DMS114 treated with DMSO at 0.1 percent for 48 hours (cell line): ENCODE measurements around the gene ZAP70.

Source experiments
- DNase-seq: peaks from one replicate; lab custom pipeline; 2025; ENCODE audit not compliant: unreplicated experiment; lab: John Stamatoyannopoulos, UW

ZAP70 gene

DNA sequence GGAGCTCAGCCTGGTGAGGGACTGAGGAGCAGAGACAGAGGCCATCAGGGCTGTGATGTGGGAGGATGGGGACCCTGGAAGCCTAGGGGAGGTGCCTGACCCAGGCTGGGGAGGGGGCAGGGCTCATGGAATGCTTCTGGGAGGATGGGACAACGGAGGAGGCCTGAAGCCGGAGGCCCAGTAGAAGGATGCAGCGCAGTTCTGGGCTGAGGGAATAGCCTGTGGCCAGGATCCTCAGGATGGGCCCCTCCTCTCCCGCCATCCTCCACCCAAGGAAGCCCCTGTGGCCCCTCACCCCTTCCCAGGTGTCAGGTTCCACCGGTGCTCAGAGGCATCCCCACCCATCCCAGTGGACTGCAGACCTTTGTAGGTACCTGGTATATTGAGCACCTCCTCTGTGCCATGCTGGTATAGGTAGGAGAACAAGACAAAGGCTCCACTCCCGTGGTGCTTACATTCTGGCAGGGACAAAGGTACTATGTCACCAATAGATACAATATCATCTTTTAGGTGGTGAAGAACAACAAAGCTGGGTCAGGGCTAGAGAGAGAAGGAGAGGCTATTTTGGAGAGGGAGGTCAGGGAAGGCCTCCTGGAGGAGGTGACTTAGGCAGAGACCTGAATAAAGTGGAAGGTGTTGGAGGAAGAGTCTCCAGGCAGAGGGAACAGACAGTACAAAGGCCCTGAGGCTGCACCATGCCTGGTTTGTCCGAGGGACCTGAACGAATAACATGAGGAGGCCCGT is 2.7 kb downstream of the ZAP70 start:
- no peak for DNase-seq

DNA sequence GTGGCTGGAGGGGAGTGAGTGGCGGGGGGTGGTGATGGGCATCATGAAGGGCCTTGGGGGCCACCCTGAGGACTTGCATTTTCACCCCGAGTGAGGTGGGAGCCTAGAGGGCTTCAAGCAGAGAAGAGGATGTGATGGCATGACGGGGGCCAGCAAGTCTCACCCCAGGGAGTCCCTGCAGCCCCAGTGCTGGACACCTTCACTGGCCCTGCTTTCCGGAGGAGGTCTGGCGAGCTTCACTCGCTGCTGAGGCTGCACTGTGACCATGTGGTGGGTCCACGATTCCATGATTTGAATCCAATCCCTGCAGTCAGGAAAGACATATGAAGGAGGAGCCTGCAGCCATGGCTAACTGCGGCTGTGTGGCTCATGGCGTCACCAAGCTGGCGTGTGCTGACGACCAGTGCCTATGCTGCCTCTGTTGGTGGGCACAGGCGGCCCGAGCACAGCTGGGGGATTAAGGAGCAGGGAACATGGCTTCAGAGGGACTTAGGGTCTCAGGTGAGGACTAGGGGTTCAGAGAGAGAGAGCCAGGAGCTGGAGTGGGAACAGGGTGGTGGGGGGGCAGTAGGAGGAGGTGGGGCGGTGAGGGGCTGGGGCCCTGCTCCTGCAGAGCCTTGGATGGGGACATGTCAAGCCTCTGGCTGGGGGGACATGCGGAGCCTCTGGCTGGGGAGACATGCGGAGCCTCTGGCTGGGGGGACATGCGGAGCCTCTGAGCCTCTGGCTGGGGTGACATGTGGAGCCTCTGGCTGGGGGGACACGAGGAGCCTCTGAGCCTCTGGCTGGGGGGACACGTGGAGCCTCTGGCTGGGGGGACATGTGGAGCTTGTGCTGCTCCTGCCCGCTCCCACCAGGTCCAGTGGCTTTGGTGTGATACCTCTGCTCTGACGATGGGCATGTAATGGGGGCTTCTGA is 3.6 kb downstream of the ZAP70 start:
- no peak for DNase-seq

DNA sequence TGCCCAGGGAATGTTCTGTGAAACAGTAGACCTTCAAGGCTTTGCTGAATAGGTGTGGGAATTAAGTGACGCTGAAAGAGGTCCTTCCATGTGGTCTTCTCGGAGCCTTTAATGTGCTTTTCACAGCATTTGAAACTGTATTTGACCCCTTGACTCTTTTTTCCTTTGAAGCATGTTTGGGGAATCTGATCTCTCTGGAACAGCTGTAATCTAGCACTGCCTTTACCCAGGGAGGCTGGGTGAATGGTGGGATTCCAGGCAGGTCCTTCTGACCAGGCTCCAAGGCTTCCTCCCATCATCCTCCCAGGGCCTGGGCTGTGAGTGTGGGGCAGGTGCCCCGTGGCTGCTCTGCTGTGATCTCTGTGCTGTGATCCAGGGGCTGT is 4.2 kb downstream of the ZAP70 start:
- no peak for DNase-seq

DNA sequence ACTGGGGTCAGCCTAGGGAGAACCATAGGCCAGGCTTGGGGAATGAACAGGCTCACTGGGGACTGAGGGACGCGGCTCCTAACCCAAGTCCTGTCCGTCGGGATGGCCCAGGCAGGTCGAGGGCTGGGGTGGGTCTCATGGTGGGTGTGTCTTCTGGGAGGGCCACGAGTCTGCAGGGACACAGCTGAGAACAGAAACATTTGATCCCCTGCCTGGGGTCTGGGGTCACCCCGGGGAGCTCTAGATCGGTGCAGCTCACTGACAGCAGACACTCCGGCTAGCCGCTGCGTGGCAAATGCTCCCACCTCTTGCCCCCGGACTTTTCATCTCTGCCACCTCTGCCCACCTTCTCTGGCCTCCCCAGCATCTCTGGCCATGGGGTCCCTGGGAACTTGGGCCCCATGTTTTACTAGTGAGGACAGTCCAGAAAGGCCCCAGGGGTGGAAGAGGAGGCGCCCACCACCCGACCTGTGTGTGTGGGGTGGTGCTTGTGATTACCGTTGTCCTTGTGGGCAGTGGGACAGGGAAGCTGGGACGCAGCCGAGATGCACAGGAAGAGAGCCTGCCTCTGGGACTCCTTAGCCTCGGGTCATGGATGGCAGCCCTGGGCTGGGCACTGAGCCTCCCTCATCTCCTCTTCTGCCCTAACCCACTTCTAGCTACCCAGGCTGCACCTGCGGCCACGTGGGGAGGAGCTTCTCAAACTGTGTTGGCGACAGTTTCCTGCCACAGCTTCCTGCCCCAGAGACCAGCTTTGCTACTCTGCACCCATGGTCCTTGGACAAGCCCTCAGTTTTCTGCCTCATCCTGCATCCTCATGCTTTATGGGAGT is 4.9 kb downstream of the ZAP70 start:
- DNase-seq: no peak

DNA sequence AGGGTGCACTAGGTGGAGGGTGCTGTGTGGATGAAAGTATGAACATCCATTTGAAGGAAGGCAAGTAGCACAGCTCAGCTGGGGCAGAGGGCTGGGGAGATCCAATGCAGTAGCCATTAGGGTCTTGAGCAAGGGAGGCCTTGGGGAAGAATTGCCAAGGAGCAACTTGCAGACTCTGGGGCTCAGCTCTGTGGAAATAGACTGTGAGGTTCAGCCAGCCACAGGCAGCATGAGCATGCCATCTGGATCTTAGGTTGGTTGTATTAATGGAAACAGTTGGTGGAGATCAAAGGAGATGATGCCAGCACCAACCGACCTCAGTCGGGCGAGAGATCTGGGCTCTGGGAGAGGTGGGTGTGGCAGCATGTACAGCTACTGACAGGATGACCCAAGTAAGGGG is 5.6 kb downstream of the ZAP70 start:
- no peak for DNase-seq

DNA sequence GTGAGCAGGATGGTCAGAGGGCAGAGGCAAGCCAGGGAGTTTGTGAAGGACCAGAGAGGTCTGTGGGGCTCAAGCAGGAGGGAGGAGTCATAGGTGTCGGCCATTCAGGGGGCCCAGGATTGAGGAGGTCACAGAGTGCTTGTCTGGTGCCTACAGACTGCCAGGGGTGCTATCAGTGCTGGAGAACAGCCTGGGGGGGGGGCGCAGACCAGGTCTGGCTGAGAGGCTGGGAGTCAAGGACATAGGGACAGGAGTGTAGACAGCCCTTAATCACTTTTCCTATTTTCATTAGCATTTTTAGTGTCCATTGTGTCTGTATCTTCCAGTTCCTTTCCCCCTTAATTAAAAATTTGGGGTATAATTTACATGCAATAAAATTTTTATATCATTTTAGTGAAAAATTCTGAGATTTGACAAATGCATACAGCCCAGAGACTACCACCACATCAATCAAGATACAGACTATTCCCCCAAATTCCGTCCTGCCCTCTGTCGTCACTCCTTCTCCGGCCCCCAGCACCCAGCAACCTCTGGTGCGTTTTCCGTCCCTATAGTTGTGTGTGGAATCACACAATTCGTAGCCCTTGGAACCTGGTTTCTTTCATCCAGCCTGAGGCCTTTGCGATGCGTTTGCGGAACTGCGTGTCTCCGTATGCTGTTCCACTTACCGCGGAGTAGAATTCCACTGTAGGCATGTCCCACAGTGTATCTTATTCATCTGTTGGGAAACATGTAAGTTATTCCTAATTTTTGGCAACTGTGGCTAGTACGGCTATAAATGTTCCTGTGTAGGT is 6.2 kb downstream of the ZAP70 start:
- no peak for DNase-seq

DNA sequence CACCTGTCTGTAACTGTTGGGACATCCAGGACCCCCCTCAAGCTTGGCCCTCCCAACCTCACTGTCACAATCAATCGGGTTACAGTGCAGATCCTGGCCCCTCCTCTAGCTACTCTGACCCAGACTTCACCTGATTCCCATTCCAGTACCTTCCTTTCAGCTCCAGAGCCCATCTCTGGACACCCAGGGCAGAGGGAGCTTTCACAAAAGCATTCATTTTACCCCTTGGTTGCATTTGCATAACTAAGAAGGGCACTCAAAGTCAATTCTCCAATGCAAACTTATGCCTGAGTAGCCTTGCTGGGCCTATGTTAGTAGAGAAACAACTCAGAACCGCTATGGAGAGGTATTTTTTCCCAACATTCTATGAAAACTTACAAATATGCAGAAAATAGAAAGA is 7.4 kb downstream of the ZAP70 start:
- DNase-seq: no peak

DNA sequence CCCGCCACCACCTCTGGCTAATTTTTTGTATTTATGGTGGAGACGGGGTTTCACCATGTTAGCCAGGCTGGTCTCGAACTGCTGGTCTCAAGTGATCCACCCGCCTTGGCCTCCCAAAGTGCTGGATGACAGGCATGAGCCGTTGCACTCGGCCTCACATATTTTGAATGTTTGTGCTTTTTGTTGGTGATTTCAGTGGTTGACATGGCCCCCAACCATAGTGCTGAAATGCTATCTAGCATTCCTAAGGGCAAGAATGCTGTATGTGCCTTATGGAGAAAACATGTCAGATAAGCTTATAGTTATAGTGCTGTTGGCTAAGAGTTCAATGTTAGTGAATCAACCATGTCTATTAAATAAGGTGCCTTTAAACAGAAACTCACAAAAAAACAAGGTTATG is 8.9 kb downstream of the ZAP70 start:
- DNase-seq: no peak

DNA sequence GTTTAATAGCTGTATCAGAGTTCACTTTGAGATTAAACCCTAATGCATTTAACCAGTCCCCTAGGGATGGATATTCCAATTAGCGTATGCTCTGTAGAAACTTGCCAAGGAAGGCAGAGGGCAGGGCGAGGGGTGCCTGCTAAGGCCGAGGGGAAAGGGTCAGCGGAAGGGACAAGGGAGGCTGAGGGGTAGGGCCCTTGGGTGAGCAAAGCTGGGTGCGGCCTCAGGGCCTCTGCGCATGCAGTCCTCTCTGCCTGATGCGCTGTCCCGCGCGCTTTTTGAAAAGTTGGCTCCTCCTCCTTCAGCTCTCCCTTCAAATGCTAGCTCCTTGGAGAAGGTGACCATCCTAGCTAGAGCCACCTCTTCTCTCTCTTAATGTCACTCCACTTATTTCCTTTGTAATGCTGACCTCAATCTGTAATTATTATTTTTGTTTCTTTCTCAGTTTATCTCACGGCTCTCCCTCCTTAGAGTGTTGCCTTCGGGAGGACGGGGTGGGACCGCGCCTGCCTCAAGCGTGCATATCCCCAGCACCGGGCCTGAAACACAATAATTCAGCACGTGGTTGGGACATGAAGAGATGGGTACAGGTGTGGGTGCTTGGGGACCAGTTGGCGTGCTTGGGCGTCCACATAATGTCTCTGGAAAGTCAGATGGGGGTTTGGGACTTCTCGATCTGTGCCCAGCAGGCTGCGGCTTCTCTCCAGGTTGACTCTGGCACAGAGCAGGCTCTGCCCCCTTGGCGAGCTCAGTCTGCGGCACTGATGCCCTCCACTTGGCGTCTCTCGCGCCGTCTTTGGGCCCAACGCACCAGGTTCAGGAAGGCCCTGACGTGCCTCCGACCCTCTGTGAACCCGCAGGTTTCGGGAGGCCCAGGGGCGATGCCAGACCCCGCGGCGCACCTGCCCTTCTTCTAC is 10.0 kb downstream of the ZAP70 start:
- DNase-seq: no peak

DNA sequence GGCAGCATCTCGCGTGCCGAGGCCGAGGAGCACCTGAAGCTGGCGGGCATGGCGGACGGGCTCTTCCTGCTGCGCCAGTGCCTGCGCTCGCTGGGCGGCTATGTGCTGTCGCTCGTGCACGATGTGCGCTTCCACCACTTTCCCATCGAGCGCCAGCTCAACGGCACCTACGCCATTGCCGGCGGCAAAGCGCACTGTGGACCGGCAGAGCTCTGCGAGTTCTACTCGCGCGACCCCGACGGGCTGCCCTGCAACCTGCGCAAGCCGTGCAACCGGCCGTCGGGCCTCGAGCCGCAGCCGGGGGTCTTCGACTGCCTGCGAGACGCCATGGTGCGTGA is 10.7 kb downstream of the ZAP70 start:
- DNase-seq: no peak

DNA sequence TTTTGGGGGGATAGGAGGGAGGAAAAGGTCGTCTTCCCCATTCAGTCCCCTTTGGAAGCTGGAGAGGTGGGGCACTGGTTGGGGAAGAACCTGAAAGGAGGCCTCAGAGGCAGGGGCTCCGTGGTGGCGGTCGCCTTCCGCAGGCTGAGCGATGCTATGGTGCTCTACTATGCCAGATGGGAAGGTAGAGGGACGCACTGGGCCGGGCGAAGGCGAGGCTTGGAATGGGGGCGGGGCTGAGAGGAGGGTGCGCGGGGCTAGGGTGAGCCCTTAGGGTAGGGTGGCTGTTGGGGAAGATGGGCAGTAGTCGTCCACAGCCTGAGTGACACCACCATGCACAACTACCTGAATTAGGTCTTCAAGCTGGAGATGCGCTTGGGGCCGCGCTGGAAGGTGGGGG is 11.1 kb downstream of the ZAP70 start:
- DNase-seq: no peak

DNA sequence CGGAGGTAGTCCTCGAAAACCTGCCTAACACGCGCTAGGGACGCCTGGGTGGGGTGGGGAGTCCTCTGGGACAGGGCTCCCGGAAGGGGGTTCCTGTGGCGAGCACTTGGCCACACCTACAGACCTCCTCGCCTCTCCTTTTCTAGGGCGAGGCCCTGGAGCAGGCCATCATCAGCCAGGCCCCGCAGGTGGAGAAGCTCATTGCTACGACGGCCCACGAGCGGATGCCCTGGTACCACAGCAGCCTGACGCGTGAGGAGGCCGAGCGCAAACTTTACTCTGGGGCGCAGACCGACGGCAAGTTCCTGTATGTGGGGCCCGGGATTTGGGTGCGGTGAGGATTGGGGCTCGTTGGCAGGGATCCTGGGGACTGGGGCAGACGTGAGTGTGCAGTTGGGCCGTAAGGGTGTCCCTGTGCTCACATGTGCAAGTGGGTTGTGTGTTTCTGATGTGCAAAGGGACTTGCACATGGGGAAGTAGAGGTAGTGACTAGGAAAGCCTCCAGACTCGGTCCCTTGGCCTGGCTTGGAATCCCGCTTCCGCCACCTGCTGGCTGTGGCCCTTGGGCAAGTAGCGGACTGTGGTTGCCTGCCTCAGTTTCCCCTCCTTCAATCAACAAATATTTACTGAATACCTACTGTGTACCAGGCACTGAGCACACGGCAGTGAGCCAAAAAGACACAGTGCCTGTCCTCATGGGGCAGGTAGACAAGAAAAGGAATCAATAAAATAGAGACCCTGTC is 11.7 kb downstream of the ZAP70 start:
- no peak for DNase-seq

DNA sequence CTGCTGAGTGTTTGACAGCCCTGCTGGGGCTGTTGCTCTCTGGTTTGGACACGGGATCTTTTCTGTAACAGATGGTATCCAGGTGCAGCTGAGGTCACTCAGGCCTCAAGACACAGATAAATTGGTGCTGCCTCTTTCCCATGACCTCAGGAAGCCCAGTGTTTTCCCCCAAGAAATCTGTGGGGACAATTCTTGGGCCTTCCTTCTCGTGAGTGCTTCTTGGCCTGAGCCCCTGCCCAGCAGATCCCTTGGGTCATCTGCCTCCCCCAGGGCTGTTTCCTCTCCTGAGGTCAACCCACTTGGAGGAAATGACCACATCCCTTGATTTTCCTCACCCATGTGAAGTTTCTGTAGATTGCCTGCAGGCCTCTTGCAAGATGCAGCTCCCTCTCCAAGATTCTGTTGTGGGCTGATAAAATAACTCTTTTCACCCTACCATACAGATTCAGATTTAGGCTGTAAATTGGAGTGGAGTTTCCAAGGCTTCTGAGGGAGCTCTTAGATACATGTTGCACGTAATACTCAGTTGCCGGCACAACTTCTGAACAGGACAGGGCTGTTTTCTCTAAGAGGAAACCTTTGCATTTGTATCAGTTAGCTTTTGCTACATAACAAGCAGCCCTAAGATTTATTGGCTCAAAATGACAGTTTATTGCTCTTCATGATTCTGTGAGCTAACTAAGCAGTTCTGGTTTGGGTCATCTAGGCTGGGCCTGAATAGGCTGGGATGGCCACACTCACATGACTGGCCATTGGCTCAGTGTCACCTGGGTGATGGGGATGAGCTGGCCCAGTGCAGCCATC is 13.1 kb downstream of the ZAP70 start:
- DNase-seq: no peak

DNA sequence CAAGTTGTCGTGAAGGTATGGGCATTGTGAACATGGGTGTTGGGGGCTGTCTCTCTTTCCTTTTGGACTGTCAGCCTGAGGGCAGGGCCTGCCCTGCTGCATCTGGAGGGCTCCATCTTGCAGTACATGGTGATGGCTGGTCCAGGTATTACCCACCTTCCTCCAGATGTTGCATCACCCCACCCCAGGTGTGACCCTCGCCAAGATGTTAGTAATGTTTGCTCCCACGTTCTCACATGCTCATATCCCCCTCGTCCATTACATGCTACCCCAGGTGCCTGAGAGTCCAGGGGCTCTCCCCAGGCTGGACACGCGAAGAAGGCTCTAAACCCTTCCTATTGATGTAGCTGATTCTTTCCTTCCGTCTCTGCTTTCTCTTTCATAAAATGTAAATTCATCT is 13.9 kb downstream of the ZAP70 start:
- DNase-seq: no peak

DNA sequence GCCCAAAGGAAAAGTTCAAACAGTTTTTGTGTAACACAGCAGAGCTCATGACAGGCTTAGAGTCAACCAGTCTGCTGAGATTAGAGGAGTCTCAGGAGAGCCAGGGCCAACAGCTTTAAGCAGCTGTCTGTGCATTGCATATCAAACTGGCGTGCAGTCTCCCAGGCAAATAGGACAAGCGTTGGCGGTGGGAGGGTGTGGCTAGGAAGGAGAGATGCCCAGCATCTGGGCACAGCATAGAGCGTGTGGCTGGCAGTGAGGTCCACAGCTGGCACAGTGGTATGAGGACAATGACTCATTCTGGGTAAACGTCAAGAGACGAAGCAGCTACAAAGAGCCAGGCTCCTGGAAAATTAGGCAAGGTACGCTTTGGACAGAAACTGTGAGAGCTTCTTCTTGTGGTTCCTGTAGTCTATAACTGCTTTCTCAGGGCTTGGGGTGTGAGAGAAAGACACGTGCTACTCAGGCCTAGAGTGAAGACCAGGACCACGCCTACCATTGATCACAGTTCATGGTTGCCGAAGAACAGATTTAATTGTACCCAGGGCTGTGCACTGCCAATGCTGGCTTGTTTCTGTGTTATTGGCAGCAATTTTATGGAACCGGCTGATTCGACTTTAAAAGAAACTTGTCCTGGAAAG is 14.8 kb downstream of the ZAP70 start:
- no peak for DNase-seq

DNA sequence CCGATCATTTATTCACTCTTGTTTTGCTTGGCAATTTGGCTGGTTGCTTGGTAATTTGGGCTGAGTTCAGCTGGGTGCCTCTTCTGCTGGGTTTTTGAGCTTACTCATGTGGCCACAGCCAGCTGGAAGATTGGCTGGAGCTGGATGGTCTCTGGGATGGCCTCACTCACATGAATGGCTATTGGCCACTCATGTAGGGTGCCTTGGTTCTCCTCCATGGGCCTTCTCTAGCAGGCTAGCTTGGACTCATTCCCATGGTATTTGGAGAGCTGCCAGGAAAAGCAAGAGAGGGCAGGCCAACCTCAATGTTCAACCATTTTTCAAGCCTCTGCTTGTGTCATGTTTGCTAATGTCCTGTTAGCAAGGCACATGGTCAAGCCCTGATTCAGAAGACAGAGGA is 16.9 kb downstream of the ZAP70 start:
- DNase-seq: no peak

DNA sequence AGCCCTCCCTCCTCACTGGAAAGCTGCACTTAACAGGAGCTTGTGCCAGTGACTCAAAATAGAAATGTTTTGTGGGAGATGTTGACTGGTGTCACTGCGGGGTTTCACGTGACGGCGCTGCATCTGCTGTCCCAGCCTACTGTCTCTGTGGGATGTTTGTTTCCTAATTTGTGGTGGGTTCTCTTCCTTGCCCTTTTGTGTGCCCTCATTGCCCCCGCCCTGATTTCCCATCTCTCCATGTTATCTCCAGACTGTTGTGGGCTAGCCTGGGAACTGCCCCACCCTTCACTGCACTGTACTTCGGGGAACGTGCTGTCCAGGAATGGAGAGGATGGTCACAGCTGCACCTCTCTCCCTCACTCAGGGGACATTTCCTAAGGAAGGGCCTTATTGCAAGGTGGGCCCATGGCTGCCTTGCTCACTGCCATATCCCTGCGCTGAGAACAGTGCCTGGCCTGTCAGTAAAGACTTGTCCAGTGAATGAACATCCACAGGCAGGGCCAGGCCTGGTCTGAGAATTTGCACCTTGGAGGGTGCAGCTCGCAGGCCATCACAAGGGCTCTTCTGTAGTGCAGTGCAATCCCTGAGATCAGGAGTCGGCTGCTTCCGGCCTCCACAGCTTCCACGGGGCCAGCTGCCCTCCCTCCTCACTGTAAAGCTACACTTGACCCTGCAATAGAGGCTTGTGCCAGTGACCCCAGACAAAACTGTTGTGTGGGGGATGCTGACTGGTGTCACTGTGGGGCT is 18.1 kb downstream of the ZAP70 start:
- no peak for DNase-seq
